ENCODE data around the gene DNAJC13.

DNA sequence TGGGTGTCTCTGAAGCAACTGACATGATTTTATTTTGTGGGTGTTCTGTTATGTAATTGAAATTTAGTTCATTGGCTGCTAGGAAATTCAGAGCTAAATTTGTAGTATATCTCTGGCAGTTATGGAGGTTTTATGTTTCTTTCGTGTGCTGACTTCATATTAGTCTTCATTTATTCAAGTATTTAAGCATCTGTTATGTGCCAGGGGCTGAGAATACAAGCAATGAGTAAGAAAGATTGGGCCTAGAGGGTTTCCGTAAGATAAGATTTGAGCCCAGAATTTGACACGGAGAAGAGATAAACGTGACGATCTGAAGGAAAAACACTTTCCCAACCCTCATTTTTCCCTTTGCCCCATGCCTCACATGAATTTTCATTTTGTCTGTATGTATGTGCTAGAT, 104.6 kb downstream of the DNAJC13 start:
- TF ChIP-seq, protein P1, sequence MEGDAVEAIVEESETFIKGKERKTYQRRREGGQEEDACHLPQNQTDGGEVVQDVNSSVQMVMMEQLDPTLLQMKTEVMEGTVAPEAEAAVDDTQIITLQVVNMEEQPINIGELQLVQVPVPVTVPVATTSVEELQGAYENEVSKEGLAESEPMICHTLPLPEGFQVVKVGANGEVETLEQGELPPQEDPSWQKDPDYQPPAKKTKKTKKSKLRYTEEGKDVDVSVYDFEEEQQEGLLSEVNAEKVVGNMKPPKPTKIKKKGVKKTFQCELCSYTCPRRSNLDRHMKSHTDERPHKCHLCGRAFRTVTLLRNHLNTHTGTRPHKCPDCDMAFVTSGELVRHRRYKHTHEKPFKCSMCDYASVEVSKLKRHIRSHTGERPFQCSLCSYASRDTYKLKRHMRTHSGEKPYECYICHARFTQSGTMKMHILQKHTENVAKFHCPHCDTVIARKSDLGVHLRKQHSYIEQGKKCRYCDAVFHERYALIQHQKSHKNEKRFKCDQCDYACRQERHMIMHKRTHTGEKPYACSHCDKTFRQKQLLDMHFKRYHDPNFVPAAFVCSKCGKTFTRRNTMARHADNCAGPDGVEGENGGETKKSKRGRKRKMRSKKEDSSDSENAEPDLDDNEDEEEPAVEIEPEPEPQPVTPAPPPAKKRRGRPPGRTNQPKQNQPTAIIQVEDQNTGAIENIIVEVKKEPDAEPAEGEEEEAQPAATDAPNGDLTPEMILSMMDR (IDR thresholded peaks at IDR 0.05) = no peak
- TF ChIP-seq POLR2A (IDR thresholded peaks at IDR 0.05) = no peak
- no peak for TF ChIP-seq POLR2AphosphoS5 (IDR thresholded peaks at IDR 0.05)
- no peak for TF ChIP-seq EP300 (IDR thresholded peaks at IDR 0.05)

All from sigmoid colon (tissue), 4 donors.